ENCODE data around the gene TP63.

TP63 gene

GRCh38 chr3:189684317-189684716, 53.1 kb downstream of the TP63 start:
- no peak for DNase-seq (ENCODE audit: low spot score)

GRCh38 chr3:189685291-189685690, 54.1 kb downstream of the TP63 start:
- no peak for DNase-seq (ENCODE audit: low spot score)

GRCh38 chr3:189685860-189686259, 54.7 kb downstream of the TP63 start:
- DNase-seq (ENCODE audit: low spot score), result no peak

- DNase-seq (ENCODE audit: low spot score), result no peak
Observed at GRCh38 chr3:189687475-189687874, 56.3 kb downstream of the TP63 start.

GRCh38 chr3:189688262-189688661, 57.1 kb downstream of the TP63 start:
- no peak for DNase-seq (ENCODE audit: low spot score)

- no peak for DNase-seq (ENCODE audit: low spot score)
Observed at GRCh38 chr3:189689625-189690024, 58.4 kb downstream of the TP63 start.

- no peak for DNase-seq (ENCODE audit: low spot score)
Observed at GRCh38 chr3:189690237-189690636, 59.0 kb downstream of the TP63 start.

- DNase-seq (ENCODE audit: low spot score), result no peak
Observed at GRCh38 chr3:189690672-189691071, 59.5 kb downstream of the TP63 start.

- DNase-seq (ENCODE audit: low spot score), result no peak
Observed at GRCh38 chr3:189695400-189695799, 64.2 kb downstream of the TP63 start.

- no peak for DNase-seq (ENCODE audit: low spot score)
Observed at GRCh38 chr3:189698811-189699210, 67.6 kb downstream of the TP63 start.

GRCh38 chr3:189699885-189700284, 68.7 kb downstream of the TP63 start:
- DNase-seq (ENCODE audit: low spot score), result no peak

GRCh38 chr3:189702066-189702646, 71.0 kb downstream of the TP63 start:
- no peak for DNase-seq (ENCODE audit: low spot score)

- no peak for DNase-seq (ENCODE audit: low spot score)
Observed at GRCh38 chr3:189703865-189704264, 72.7 kb downstream of the TP63 start.

GRCh38 chr3:189708375-189708774, 77.2 kb downstream of the TP63 start:
- no peak for DNase-seq (ENCODE audit: low spot score)

- no peak for DNase-seq (ENCODE audit: low spot score)
Observed at GRCh38 chr3:189710620-189711402, 79.6 kb downstream of the TP63 start.

- no peak for DNase-seq (ENCODE audit: low spot score)
Observed at GRCh38 chr3:189712906-189713483, 81.8 kb downstream of the TP63 start.

- no peak for DNase-seq (ENCODE audit: low spot score)
Observed at GRCh38 chr3:189714991-189715961, 84.1 kb downstream of the TP63 start.

GRCh38 chr3:189718215-189718614, 87.0 kb downstream of the TP63 start:
- no peak for DNase-seq (ENCODE audit: low spot score)

GRCh38 chr3:189720736-189721417, 89.7 kb downstream of the TP63 start:
- no peak for DNase-seq (ENCODE audit: low spot score)

GRCh38 chr3:189721873-189722665, 90.9 kb downstream of the TP63 start:
- DNase-seq (ENCODE audit: low spot score), result no peak

- no peak for DNase-seq (ENCODE audit: low spot score)
Observed at GRCh38 chr3:189724356-189724755, 93.2 kb downstream of the TP63 start.

All from SW480 (cell line).